WTC11 (cell line): ENCODE results near the gene PELI3. TPM values are rescaled to one million over a fixed set of nuclear protein-coding genes. Genes with fewer than 3 reads are reported as not detected.

Source experiments
- ATAC-seq: fragments of 200-7000 bp; cut with Tn5 transposase; 2 replicates; pipeline ENCODE4 v1.10.0; 2021; ENCODE audit warnings: mild to moderate bottlenecking, moderate library complexity
- CTCF ChIA-PET: fragments of 300-600 bp; sonication (Branson Sonifier 250); formaldehyde crosslinking; loops from one replicate; lab custom pipeline; 2021; ENCODE audit warnings: antibody characterized with exemption; lab: Charles Lee
- POLR2A ChIA-PET: fragments of 350-600 bp; sonication (Branson Sonifier 250); formaldehyde crosslinking; loops from one replicate; lab custom pipeline; 2021; ENCODE audit warnings: antibody characterized with exemption; lab: Charles Lee
- DNase-seq: peaks from one replicate; pipeline ENCODE4 v3.0.0; 2021; ENCODE audit warnings: low spot score
- H3K27ac Mint-ChIP-seq: 2 replicates; pipeline ENCODE4 v1.8.0; 2021; ENCODE audit warnings: mixed read lengths
- H3K27me3 Mint-ChIP-seq: 2 replicates; pipeline ENCODE4 v1.8.0; 2021; ENCODE audit warnings: low read depth, mild to moderate bottlenecking, moderate library complexity, mixed read lengths
- H3K36me3 Mint-ChIP-seq: 2 replicates; pipeline ENCODE4 v1.8.0; 2021; ENCODE audit warnings: mixed read lengths
- H3K4me1 Mint-ChIP-seq: 2 replicates; pipeline ENCODE4 v1.8.0; 2022; ENCODE audit warnings: mixed read lengths
- H3K4me3 Mint-ChIP-seq: 2 replicates; pipeline ENCODE4 v1.8.0; 2021; ENCODE audit warnings: mild to moderate bottlenecking, moderate library complexity, mixed read lengths
- H3K9me3 Mint-ChIP-seq: 2 replicates; pipeline ENCODE4 v1.8.0; 2021; ENCODE audit warnings: mixed read lengths
- ETV6 ChIP-seq: sonication (generic); formaldehyde crosslinking; IDR thresholded peaks from 2 replicates; pipeline ENCODE4 v1.8.1; 2022; ENCODE audit warnings: mild to moderate bottlenecking, missing genetic modification reagents
- GABPB1 ChIP-seq: sonication (generic); formaldehyde crosslinking; IDR thresholded peaks from 2 replicates; pipeline ENCODE4 v1.8.1; 2023; ENCODE audit warnings: mild to moderate bottlenecking, missing genetic modification reagents
- NFATC4 ChIP-seq: fragments of 250-450 bp; sonication (Bioruptor Pico); IDR thresholded peaks from 2 replicates; pipeline ENCODE4 v1.9.0; 2021; ENCODE audit warnings: mild to moderate bottlenecking
- SP1 ChIP-seq: sonication (generic); formaldehyde crosslinking; conservative IDR thresholded peaks from 2 replicates; pipeline ENCODE4 v1.8.1; 2022; ENCODE audit warnings: missing genetic modification reagents
- ZNF121 ChIP-seq: sonication (generic); formaldehyde crosslinking; IDR thresholded peaks from 2 replicates; pipeline ENCODE4 v1.8.0; 2023; ENCODE audit warnings: missing genetic modification reagents
- total RNA-seq: library from RNA; stranded (reverse); gene quantifications from 3 replicates; pipeline ENCODE4 v1.2.3, GENCODE V29; 2021
- TF ChIP-seq, protein P1 (sequence below): sonication (generic); formaldehyde crosslinking; IDR thresholded peaks from 2 replicates; pipeline ENCODE4 v1.8.0; 2023; ENCODE audit warnings: mild to moderate bottlenecking, missing genetic modification reagents
- TF ChIP-seq, protein P2 (sequence below): sonication (generic); formaldehyde crosslinking; IDR thresholded peaks from 2 replicates; pipeline ENCODE4 v1.8.1; 2022; ENCODE audit warnings: mild to moderate bottlenecking, moderate library complexity, missing genetic modification reagents
- TF ChIP-seq, protein P3 (sequence below): sonication (generic); formaldehyde crosslinking; IDR thresholded peaks from 2 replicates; pipeline ENCODE4 v1.8.1; 2022; ENCODE audit warnings: low read depth, mild to moderate bottlenecking, moderate library complexity, missing genetic modification reagents, borderline replicate concordance
- TF ChIP-seq, protein P4 (sequence below): fragments of 250-450 bp; sonication (Bioruptor Pico); IDR thresholded peaks from 2 replicates; pipeline ENCODE4 v1.9.0; 2021; ENCODE audit warnings: mild to moderate bottlenecking, borderline replicate concordance
- TF ChIP-seq, protein P5 (sequence below): sonication (generic); formaldehyde crosslinking; IDR thresholded peaks from 2 replicates; pipeline ENCODE4 v1.8.1; 2023; ENCODE audit warnings: mild to moderate bottlenecking, missing genetic modification reagents, borderline replicate concordance
- TF ChIP-seq, protein P6 (sequence below): fragments of 250-450 bp; sonication (Bioruptor Pico); conservative IDR thresholded peaks from 2 replicates; pipeline ENCODE4 v1.9.0; 2021; ENCODE audit warnings: mild to moderate bottlenecking
- TF ChIP-seq, protein P7 (sequence below): sonication (generic); formaldehyde crosslinking; IDR thresholded peaks from 2 replicates; pipeline ENCODE4 v1.8.0; 2022; ENCODE audit warnings: mild to moderate bottlenecking, missing genetic modification reagents

The PELI3 gene
- total RNA-seq, 1 experiment from 2014 or later = 7.8 TPM

DNA sequence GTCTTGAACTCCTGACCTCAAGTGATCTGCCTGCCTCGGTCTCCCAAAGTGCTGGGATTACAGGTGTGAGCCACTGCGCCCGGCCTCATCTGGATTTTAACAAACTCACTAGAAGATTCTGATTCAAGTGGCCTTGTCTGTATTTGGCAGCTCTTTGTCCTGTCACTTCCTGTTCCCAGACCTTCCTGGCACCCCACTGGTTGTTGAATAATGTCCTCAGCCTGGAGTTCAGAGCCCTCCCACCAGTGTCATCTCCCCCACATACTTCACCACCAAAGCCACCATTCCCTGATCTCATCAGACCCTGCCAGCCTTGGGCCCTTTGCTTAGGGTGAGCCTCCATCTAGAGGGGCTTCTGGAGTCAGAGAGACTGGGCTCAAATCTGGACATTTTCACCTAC, 3.3 kb downstream of the PELI3 start (continued):
- TF ChIP-seq, protein P1, sequence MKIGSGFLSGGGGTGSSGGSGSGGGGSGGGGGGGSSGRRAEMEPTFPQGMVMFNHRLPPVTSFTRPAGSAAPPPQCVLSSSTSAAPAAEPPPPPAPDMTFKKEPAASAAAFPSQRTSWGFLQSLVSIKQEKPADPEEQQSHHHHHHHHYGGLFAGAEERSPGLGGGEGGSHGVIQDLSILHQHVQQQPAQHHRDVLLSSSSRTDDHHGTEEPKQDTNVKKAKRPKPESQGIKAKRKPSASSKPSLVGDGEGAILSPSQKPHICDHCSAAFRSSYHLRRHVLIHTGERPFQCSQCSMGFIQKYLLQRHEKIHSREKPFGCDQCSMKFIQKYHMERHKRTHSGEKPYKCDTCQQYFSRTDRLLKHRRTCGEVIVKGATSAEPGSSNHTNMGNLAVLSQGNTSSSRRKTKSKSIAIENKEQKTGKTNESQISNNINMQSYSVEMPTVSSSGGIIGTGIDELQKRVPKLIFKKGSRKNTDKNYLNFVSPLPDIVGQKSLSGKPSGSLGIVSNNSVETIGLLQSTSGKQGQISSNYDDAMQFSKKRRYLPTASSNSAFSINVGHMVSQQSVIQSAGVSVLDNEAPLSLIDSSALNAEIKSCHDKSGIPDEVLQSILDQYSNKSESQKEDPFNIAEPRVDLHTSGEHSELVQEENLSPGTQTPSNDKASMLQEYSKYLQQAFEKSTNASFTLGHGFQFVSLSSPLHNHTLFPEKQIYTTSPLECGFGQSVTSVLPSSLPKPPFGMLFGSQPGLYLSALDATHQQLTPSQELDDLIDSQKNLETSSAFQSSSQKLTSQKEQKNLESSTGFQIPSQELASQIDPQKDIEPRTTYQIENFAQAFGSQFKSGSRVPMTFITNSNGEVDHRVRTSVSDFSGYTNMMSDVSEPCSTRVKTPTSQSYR = no peak
- TF ChIP-seq NFATC4 = no peak
- TF ChIP-seq, protein P2, sequence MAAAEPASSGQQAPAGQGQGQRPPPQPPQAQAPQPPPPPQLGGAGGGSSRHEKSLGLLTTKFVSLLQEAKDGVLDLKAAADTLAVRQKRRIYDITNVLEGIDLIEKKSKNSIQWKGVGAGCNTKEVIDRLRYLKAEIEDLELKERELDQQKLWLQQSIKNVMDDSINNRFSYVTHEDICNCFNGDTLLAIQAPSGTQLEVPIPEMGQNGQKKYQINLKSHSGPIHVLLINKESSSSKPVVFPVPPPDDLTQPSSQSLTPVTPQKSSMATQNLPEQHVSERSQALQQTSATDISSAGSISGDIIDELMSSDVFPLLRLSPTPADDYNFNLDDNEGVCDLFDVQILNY (CRISPR knock-in tag) = no peak

DNA sequence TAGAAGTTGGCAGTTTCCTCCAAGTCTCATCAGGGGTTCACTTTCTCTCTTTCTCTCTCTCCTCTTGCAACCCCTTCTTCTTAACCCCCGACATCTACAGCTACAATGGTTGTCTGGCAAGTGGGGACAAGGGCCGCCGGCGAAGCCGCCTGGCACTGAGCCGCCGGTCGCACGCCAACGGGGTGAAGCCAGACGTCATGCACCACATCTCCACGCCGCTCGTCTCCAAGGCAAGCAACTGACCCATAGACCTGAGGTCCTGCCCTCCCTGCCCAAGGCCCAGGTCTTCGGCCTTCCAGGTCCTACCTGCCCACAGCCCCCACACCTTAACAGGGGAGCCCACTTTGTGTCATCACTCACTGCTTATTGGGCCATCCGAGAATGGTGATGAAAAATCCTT, 4.4 kb downstream of the PELI3 start:
- DNase-seq (no peak), ATAC-seq (no peak)
- Mint-ChIP-seq H3K27ac (no peak overlapping the region), H3K36me3 (peaks cover 2% of the 10 kb centered on the region; the same call in 1 of the 2 replicates), H3K27me3 (no peaks in the 10 kb centered on the region; the same call in 1 of the 2 replicates), H3K4me1 (peaks cover 27% of the 10 kb centered on the region), H3K4me3 (no peak overlapping the region), H3K9me3 (no peaks in the 10 kb centered on the region)
- CTCF ChIA-PET = interaction anchor here (1.4 to 2.9 kb wide), 3 partner anchors 9 to 32 kb away, joined by 3 to 13 read pairs (median 6); partner anchors contain the start of genes DPP3 and MRPL11
- POLR2A ChIA-PET = interaction anchor here (2.8 kb wide), 1 partner anchor 9 kb away, joined by 8 read pairs; the partner anchor contains the start of gene DPP3
- TF ChIP-seq, protein P3, sequence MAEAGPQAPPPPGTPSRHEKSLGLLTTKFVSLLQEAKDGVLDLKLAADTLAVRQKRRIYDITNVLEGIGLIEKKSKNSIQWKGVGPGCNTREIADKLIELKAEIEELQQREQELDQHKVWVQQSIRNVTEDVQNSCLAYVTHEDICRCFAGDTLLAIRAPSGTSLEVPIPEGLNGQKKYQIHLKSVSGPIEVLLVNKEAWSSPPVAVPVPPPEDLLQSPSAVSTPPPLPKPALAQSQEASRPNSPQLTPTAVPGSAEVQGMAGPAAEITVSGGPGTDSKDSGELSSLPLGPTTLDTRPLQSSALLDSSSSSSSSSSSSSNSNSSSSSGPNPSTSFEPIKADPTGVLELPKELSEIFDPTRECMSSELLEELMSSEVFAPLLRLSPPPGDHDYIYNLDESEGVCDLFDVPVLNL (CRISPR knock-in tag) = no peak
- TF ChIP-seq, protein P4, sequence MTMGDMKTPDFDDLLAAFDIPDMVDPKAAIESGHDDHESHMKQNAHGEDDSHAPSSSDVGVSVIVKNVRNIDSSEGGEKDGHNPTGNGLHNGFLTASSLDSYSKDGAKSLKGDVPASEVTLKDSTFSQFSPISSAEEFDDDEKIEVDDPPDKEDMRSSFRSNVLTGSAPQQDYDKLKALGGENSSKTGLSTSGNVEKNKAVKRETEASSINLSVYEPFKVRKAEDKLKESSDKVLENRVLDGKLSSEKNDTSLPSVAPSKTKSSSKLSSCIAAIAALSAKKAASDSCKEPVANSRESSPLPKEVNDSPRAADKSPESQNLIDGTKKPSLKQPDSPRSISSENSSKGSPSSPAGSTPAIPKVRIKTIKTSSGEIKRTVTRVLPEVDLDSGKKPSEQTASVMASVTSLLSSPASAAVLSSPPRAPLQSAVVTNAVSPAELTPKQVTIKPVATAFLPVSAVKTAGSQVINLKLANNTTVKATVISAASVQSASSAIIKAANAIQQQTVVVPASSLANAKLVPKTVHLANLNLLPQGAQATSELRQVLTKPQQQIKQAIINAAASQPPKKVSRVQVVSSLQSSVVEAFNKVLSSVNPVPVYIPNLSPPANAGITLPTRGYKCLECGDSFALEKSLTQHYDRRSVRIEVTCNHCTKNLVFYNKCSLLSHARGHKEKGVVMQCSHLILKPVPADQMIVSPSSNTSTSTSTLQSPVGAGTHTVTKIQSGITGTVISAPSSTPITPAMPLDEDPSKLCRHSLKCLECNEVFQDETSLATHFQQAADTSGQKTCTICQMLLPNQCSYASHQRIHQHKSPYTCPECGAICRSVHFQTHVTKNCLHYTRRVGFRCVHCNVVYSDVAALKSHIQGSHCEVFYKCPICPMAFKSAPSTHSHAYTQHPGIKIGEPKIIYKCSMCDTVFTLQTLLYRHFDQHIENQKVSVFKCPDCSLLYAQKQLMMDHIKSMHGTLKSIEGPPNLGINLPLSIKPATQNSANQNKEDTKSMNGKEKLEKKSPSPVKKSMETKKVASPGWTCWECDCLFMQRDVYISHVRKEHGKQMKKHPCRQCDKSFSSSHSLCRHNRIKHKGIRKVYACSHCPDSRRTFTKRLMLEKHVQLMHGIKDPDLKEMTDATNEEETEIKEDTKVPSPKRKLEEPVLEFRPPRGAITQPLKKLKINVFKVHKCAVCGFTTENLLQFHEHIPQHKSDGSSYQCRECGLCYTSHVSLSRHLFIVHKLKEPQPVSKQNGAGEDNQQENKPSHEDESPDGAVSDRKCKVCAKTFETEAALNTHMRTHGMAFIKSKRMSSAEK (CRISPR knock-in tag) = no peak
- TF ChIP-seq, protein P5, sequence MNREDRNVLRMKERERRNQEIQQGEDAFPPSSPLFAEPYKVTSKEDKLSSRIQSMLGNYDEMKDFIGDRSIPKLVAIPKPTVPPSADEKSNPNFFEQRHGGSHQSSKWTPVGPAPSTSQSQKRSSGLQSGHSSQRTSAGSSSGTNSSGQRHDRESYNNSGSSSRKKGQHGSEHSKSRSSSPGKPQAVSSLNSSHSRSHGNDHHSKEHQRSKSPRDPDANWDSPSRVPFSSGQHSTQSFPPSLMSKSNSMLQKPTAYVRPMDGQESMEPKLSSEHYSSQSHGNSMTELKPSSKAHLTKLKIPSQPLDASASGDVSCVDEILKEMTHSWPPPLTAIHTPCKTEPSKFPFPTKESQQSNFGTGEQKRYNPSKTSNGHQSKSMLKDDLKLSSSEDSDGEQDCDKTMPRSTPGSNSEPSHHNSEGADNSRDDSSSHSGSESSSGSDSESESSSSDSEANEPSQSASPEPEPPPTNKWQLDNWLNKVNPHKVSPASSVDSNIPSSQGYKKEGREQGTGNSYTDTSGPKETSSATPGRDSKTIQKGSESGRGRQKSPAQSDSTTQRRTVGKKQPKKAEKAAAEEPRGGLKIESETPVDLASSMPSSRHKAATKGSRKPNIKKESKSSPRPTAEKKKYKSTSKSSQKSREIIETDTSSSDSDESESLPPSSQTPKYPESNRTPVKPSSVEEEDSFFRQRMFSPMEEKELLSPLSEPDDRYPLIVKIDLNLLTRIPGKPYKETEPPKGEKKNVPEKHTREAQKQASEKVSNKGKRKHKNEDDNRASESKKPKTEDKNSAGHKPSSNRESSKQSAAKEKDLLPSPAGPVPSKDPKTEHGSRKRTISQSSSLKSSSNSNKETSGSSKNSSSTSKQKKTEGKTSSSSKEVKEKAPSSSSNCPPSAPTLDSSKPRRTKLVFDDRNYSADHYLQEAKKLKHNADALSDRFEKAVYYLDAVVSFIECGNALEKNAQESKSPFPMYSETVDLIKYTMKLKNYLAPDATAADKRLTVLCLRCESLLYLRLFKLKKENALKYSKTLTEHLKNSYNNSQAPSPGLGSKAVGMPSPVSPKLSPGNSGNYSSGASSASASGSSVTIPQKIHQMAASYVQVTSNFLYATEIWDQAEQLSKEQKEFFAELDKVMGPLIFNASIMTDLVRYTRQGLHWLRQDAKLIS (CRISPR knock-in tag) = no peak
- TF ChIP-seq ETV6 (CRISPR knock-in tag) = no peak
- no peak for TF ChIP-seq ZNF121
- TF ChIP-seq, protein P6, sequence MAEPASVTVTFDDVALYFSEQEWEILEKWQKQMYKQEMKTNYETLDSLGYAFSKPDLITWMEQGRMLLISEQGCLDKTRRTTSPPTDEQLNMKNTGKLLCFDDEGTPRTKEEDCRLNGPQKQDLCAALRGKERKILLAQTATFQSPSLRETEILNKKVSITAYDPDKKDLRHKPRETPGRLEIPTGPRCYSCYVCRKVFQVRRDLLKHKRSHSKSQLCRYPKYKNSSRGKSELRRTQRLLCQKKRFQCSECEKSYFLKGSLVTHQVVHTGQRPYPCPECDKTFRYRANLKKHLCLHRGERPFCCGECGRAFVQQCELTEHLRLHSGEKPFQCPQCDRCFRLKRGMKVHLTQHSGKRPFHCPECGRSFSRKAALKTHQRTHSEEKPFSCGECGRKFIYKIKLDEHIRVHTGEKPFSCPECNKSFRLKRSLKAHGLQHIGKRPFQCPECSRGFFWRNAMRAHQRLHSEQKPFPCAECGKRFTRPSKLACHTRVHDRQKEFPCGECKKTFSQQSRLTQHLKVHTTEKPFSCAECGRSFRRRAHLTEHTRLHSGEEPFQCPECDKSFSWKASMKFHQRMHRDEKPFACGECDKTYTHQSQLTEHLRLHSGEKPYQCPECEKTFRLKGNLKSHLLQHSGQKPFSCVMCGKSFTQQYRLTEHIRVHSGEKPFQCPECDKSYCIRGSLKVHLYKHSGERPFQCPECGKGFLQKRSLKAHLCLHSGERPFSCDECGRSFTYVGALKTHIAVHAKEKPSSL (CRISPR knock-in tag) = no peak
- TF ChIP-seq GABPB1 (CRISPR knock-in tag) = no peak
- TF ChIP-seq SP1 (CRISPR knock-in tag) = no peak
- TF ChIP-seq, protein P7, sequence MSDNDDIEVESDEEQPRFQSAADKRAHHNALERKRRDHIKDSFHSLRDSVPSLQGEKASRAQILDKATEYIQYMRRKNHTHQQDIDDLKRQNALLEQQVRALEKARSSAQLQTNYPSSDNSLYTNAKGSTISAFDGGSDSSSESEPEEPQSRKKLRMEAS (CRISPR knock-in tag) = no peak
